HG03039 (cell line): ENCODE results near the gene COL18A1.

Experiments
- ATAC-seq: cut with Tn5 transposase; IDR thresholded peaks from one replicate; pipeline ENCODE4 v1.9.1; 2021; ENCODE audit warnings: mild to moderate bottlenecking, moderate library complexity; ENCODE audit not compliant: unreplicated experiment

COL18A1 gene

DNA sequence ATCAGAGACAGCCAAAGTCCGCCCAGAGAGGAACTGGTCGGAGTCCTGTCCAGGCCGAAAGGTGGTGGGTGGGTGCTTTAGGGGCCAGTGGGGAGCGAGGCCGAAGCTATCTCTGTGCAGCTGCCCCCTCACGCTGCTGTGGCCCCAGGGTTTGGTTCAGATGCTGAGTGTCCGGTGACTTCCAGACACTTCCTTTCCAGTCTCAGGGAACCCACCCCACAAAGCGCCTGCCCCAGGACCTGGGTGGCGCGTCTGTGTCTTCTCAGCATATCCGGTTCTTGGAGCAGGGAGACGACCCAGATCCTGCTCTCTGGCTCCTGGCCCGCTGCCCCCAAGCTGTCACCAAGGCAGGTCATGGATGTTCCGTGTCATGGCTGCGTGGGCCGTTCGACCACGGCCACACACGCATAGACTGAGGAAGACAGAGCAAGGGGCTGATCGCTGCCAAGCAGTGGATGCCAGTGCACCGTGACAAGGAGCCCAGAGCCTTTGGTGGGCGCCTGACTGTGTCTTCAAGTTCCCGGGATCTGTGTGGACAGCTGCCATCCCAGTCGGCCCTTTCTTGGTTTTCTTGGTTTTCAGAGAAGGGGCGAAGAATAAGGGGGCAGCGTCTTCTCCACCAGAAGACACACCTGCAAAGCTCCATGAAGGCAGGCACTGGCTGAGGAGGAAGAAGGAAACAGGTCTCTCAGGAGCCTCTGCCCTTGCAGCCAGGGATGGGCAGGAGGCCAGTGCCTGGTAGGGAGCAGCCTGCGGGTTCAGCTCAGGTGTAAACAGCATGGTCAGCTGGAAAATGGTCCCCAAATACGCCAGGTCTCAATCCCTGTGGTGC, 22.9 kb upstream of the COL18A1 start:
- ATAC-seq, result no peak

DNA sequence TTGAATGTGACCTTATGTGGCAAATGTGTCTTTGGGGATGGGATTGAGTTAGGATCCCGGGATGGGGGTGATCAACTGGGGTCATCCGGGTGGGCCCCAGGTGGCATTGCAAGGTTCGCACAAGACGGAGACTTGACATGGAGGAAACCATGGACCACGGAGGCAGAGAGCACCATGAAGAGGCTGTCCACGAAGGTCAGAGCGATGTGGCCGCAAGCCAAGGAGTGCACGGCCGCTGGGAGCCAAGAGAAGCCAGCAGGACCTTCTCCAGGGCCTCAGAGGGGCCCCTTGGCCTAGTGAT, 22.3 kb upstream of the COL18A1 start:
- ATAC-seq, result no peak

DNA sequence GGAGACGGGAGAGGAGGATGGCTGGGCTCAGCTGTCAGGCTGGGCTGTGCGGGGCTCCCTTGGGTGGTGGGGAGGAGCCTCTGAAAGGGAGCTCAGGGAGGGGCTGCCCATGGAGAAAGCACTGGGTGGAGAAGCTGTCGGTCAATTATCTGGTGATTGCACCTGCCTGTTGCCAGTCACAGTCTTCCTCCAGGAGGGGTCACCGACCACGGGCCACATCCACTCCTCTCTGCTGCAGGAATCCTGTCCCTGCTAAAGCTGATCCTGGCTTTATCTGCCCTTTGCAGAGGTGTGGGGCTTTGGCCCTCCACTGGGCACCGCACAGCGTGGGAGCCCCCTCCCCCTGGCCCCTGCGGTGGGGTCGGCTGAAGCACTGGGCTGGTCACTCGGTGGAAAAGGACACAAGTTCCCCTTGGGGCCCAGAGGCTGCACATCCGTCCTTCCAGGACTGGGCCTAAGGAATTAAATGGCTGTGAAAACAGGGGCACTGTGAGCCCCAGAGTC, 21.8 kb upstream of the COL18A1 start:
- ATAC-seq, result no peak

DNA sequence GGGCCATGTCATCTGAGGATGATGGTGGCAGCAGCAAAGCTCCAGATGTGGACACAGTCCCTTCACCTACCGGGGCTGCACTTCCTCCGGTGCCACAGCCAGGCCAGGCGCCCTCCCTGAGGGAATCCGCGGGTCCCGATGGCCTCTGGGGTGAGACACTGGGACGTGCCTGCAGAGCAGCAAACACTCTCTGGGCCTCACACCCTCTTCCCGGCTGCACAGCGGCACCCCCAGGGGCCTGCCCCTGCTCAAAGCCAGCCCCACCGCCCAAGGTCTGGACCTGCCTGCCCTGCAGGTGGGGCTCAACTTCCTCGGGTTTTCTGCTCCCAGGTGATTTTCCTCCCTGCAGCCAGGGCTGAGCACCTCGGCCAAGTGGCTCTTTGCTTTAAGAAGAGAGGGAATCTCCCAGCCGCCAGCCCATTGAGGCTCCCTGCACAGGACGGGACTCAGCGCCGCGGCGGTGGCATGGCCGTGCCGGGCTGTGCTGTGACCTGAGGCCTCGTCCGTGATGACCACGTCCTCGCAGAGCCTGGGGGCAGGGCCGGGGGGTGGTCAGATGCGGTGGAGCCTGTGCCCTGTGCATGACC, 21.3 kb upstream of the COL18A1 start:
- no peak for ATAC-seq

DNA sequence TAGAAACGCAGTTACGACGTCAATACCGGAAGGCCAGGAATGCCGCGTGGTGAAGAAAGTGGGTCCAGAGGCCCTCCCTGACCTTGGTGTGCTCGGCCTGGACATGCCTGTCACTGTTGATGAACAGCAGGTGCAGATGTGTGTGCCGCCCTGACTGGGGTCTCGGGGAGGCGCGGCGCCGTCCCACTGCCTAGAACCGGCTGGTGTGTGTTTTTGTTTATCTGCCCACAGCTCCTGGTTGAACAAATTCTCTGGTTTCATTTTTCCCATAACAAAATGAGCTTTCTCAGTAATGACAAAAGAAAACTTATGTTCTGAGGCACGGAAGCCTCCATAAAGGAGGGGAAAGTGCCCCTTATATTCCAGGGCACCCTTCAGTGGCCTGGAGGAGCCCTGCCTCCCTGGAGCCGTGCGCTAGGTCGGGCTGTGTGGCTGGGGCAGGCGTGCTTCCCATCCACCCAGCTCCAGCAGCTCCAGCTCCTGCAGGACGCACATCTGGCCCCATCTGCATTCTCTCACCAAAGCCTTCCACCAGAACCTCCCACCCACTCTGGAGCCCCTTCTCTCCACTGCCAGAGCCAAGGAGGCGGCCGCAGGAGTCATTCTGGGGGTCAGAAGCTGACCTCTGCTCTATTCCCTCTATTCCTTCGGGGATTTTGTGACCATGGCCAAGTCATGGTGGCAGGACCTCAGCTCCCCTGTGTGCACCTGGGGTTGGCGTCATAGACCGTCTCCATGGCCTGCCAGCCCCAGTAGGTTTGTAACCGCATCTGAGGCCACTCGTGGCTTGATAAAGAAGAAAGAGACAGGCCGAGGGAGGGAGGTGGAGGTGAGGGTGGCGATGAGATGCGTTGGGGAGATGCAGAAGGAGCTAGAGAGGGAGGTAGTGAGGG, 20.1 kb upstream of the COL18A1 start:
- no peak for ATAC-seq

- no peak for ATAC-seq
Measured at GRCh38 chr21:45385549-45386050, 19.4 kb upstream of the COL18A1 start.

DNA sequence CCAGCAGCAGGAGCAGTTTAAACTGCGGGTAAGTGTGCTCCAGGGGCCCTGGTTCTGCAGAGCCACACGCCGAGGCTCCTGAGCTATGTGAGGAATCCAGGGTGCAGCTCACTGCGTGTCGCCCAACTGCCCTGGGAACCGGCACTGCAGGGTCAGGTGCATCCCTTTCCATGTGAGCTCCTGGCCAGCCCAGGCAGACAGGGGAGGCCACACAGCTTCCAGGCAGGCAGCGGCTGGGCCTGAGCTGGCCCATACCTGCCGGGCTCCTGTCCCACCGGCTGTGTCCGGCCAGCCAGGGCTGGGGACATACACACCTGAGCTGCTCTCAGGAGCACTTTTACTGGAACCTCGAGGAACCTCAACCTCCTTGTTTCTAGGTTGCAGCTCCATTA, 18.6 kb upstream of the COL18A1 start:
- no peak for ATAC-seq

- no peak for ATAC-seq
Measured at GRCh38 chr21:45386728-45387371, 18.1 kb upstream of the COL18A1 start.

GRCh38 chr21:45387506-45387905, 17.5 kb upstream of the COL18A1 start:
- no peak for ATAC-seq

DNA sequence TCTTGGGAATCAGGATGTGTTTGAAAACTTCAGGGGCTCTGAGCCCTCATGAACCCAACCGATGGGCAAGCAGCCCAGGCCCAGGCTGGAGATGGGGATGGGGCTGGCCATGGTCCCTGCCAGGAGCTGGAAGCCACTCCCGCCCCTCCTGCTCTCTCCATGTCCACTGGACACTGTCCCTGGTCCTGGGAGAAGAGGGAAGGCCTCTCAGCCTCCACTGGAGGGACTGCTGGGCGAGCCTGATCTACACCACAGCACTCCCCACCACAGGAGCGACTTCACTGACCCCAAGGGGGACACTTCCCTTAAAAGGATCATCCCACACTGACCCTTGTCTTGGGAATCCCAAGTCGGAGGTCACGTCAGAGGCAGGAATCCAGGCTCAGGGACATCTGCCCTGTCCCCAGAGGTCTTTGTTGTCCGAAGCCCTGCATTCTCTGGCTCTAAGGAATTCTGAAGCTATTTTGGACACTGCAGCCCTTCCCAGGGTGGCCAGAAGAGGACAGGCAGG, 16.9 kb upstream of the COL18A1 start:
- no peak for ATAC-seq

- no peak for ATAC-seq
Measured at GRCh38 chr21:45388611-45389296, 16.2 kb upstream of the COL18A1 start.

DNA sequence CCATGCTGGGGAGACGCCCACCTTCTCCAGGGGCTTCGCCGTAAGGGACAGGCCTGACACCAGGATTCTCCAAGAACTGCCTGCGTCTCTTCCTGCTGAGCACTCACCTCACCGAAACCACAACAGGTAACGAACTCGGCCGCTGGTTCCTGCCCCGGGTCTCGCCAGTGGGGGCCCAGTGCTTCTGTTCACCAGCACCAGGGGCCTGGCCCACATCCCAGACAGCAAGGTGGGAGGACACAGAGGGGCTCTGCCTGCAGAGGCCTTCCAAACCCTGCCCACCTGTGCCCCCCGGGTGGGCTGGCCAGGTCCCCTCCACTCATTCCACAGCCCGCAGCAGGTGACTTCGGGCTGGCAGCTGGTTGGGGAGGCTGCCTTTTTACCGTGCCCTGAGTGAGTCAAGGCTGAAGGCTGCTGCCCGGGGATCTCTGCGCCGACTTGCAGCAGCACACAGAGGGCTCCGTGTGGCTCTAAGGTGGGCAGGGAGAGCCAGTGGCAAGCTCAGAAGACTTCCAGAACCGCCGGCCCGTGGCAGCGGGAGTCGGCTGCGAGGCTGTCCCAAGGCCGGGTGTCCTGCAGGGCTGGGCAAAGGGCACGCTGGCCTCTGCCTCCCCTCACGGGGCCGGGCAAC, 14.7 kb upstream of the COL18A1 start:
- no peak for ATAC-seq

DNA sequence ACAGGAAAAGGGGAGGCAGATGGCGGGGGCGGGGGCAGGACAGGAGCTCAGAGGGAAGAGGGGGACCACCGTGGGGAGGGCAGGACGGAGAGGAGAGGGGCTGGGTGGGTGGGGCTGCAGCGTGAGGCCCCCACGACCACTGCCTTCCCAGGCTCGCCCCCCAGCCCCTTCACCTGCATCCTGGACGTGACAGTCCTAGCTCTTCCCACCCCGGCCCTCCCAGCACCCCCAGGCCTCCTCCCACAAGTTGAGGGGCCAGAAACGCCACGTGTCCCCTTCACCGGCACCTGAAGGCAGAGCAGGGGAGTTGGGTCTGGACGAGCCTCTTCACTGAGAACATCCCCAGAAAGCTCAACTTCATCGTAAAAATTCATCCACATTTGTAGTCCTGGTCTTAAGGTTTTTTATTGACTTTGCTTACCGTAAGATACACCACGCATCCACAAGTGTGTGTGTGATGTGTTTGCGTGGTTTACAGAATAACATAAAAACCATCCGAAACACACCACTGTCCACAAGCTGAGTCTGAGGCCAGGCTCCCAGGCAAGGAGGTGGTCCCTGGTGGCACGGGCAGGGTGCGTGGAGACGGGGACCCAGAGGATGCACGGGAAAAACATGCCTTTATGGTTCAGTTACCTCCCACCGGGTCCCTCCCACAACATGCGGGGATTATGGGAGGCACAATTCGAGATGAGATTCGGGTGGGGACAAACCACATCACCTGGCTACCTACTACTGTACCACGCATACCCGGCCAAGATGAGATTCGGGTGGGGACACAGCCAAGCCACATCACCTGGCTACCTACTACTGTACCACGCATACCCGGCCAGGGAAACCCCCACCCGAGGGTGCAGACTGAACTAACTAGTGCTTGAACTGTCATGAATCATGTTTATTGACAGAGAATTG, 13.9 kb upstream of the COL18A1 start:
- ATAC-seq, result no peak

DNA sequence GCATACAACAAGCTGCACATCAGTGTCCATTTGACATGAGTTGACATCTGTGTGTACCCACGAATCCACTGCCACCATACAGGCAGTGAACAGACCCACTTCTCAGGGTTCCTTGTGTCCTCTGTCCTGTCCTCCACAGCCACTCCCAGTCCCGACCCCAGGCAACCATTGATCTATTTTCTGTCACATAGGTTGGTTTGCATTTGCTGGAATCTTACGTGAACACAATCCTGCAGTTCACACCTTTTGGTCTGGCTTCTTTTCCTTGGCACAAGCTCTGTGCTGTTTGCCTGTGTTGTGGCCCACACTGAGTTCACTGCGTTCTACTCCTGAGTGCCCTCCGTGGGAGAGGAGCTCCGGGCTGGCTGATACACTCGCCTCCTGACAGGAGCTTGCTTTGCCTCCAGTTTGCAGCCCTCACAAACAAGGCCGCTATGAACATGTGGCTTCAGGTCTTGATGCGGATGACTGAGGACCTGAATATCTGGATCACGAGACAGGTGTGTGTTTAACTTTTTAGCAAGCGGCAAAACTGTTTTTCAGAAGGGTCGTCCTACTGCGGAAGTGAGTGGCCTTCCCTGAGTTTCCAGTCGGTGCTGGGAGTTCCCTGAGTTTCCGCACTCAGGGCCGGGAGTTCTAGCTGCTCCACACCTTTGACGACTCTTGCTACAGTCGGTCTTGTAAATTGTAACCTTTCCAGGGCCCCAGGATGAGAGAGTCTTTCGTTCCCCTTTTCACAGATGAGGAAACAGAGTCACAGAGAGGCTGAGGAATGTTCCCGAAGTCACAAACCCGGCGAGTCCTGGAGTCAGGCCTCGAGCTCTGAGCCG, 13.0 kb upstream of the COL18A1 start:
- ATAC-seq, result no peak

DNA sequence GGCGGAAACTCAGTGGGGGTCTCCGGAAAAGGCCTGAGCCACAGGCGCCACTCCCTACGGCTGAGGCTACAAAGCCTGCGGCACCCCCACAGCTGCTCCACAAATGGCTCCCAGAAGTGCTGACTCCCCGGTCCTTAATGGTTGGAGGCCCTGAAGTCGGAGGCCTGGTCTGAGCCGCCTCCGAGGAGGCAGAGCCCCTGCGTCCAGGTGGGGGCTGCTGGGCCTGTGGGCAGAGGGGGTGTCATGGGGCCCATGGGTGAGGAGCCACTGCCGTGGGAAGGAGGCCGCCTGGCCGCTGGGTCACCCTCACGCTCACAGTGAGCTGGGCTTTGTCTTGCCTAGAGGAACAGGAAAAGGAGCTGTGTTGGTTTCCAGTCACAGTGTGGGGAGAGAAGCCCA, 12.4 kb upstream of the COL18A1 start:
- no peak for ATAC-seq

DNA sequence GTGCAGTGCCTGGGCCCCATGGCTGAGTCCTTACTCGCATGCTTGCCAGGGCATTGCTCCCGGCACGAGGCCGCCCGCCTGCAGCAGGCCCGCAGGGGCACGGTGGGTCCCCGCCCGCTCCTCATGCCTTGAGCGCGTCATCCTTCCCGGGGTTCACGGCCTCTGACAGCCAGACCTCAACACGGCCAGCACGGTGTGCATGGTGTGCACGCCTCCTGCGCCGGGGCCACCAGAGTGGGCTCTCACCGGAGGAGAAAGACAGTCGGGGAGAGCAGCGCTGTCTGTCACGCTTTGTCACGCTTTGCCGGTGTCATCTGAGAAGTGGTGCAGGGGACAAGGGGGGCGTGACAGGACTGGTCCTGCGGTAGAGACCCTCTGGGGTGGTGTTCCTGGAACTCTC, 11.9 kb upstream of the COL18A1 start:
- no peak for ATAC-seq

DNA sequence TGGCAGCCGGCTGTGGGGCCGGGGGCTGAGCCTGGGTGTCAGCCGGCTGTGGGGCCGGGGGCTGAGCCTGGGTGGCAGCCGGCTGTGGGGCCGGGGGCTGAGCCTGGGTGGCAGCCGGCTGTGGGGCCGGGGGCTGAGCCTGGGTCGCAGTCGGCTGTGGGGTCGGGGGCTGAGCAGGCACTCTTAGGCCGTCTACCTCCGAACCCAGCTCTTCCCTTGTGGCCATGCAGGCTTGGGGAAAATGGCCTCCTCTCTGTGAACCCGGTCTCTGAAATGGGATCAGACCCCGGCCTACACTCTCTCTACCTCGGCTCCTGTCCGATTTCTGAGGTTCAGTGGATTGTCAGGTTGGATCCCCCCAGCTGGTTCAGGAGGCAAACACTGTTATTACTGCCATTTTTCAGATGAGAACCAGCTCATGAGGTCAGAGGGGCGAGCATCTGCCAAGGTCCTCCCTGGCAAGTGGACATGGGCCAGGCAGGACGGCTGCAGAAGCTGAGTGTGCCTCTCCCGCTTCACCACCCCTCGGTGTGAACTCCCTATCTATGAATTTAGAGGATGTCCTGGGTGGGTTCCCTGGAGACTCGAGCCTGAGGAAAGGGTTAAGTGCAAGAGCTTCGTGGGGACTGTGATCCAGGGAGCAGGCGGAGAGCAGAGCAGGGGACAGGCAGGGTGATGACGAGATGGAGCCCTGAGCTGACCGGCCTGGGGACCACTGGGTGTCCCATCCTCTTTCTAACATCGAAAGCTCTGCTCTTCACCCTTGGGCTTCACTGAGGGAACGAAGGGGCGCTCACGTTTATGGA, 10.9 kb upstream of the COL18A1 start:
- no peak for ATAC-seq
